SK-N-MC (cell line): ENCODE results near the gene CABP2.
"Not testable (repeated sequence)": the region's sequence is repeated elsewhere in the genome, so short reads cannot be mapped to it uniquely, and the experiment has no call there.

ENCODE experiments used
- DNase-seq: peaks from one replicate; pipeline ENCODE4 v3.0.0-alpha.2; 2011; ENCODE audit warnings: low read depth, low spot score
- H3K27ac ChIP-seq: fragments of 200-600 bp; sonication (generic); 2 replicates; pipeline ENCODE4 v1.5.1; 2016; ENCODE audit warnings: mixed run types
- H3K36me3 ChIP-seq: fragments of 200-600 bp; sonication (generic); 2 replicates; pipeline ENCODE4 v1.6.1; 2017; ENCODE audit warnings: antibody characterized with exemption, low read length, mixed read lengths; ENCODE audit not compliant: insufficient read depth
- H3K4me3 ChIP-seq: fragments of 200-600 bp; sonication (generic); 2 replicates; pipeline ENCODE4 v1.5.1; 2016
- H3K9ac ChIP-seq: fragments of 200-600 bp; sonication (generic); 2 replicates; pipeline ENCODE4 v1.8.0; 2017; ENCODE audit warnings: mixed run types, mixed read lengths; ENCODE audit not compliant: insufficient read length
- H3K9me3 ChIP-seq: fragments of 200-600 bp; sonication (generic); 2 replicates; pipeline ENCODE4 v1.6.1; 2017; ENCODE audit warnings: low read depth, mild to moderate bottlenecking, antibody characterized with exemption, low read length, moderate library complexity, mixed read lengths
- EZH2 ChIP-seq: fragments of 200-600 bp; sonication (generic); IDR thresholded peaks from one replicate; pipeline ENCODE4 v1.6.1; 2017; ENCODE audit warnings: antibody characterized with exemption
- FOXP2 ChIP-seq: optimal IDR thresholded peaks from 2 replicates; pipeline ENCODE3; 2011; ENCODE audit warnings: mild to moderate bottlenecking, moderate library complexity; ENCODE audit not compliant: insufficient read depth; ENCODE audit errors: extremely low read length, control extremely low read depth
- POLR2AphosphoS5 ChIP-seq: IDR thresholded peaks from 2 replicates; pipeline ENCODE4 v1.6.1; 2012; ENCODE audit warnings: mild to moderate bottlenecking, low read depth, low read length, borderline replicate concordance

Gene CABP2

GRCh38 chr11:67558084-67558772 is 35.0 kb upstream of the CABP2 start:
- DNase-seq = no peak
- no peak overlapping the region for H3K9ac ChIP-seq

GRCh38 chr11:67556244-67556643 is 33.0 kb upstream of the CABP2 start:
- no peak for TF ChIP-seq FOXP2
- TF ChIP-seq POLR2AphosphoS5 = no peak
- no peak for TF ChIP-seq EZH2
- no peak overlapping the region for H3K9ac ChIP-seq
- H3K9me3 ChIP-seq = no peaks in the 10 kb centered on the region
- H3K36me3 ChIP-seq = no peaks in the 10 kb centered on the region
- H3K27ac ChIP-seq = no peak overlapping the region
- no peak for DNase-seq
- H3K4me3 ChIP-seq = no peak overlapping the region

More at GRCh38 chr11:67558084-67558772, 35.0 kb upstream of the CABP2 start:
- H3K36me3 ChIP-seq = no peaks in the 10 kb centered on the region
- H3K9me3 ChIP-seq = no peaks in the 10 kb centered on the region
- H3K4me3 ChIP-seq = no peak overlapping the region
- TF ChIP-seq POLR2AphosphoS5 (no peak), FOXP2 (no peak), EZH2 (no peak)
- H3K27ac ChIP-seq = no peak overlapping the region

GRCh38 chr11:67551697-67552096 is 28.5 kb upstream of the CABP2 start:
- not testable (repeated sequence) for H3K36me3 ChIP-seq, H3K9ac ChIP-seq

GRCh38 chr11:67551127-67551526 is 27.9 kb upstream of the CABP2 start:
- Histone ChIP-seq H3K9ac (no peak overlapping the region), H3K4me3 (no peak overlapping the region), H3K36me3 (no peaks in the 10 kb centered on the region), H3K9me3 (no peaks in the 10 kb centered on the region), H3K27ac (no peak overlapping the region)
- no peak for TF ChIP-seq EZH2
- no peak for TF ChIP-seq POLR2AphosphoS5
- no peak for TF ChIP-seq FOXP2
- no peak for DNase-seq

More at GRCh38 chr11:67551697-67552096, 28.5 kb upstream of the CABP2 start:
- H3K4me3 ChIP-seq, H3K9me3 ChIP-seq, H3K27ac ChIP-seq, DNase-seq: not testable (repeated sequence)

GRCh38 chr11:67548555-67549110 is 25.4 kb upstream of the CABP2 start:
- Histone ChIP-seq H3K9ac (no peak overlapping the region), H3K27ac (no peak overlapping the region), H3K9me3 (no peaks in the 10 kb centered on the region), H3K4me3 (no peak overlapping the region), H3K36me3 (no peaks in the 10 kb centered on the region)
- DNase-seq = no peak
- no peak for TF ChIP-seq POLR2AphosphoS5
- TF ChIP-seq EZH2 = no peak

GRCh38 chr11:67548112-67548511 is 24.9 kb upstream of the CABP2 start:
- not testable (repeated sequence) for H3K36me3 ChIP-seq

GRCh38 chr11:67545280-67545679 is 22.0 kb upstream of the CABP2 start:
- Histone ChIP-seq H3K36me3 (no peaks in the 10 kb centered on the region), H3K9me3 (no peaks in the 10 kb centered on the region), H3K27ac (no peak overlapping the region), H3K9ac (no peak overlapping the region), H3K4me3 (no peak overlapping the region)
- DNase-seq = no peak
- TF ChIP-seq POLR2AphosphoS5 (no peak), EZH2 (no peak), FOXP2 (no peak)

More at GRCh38 chr11:67548112-67548511, 24.9 kb upstream of the CABP2 start:
- H3K9ac ChIP-seq, H3K27ac ChIP-seq, DNase-seq, H3K4me3 ChIP-seq, H3K9me3 ChIP-seq: not testable (repeated sequence)

GRCh38 chr11:67544616-67545242 is 21.5 kb upstream of the CABP2 start:
- DNase-seq = no peak
- Histone ChIP-seq H3K4me3 (no peak overlapping the region), H3K9ac (no peak overlapping the region), H3K27ac (no peak overlapping the region), H3K9me3 (no peaks in the 10 kb centered on the region), H3K36me3 (no peaks in the 10 kb centered on the region)
- TF ChIP-seq EZH2 (no peak), FOXP2 (no peak), POLR2AphosphoS5 (no peak)

GRCh38 chr11:67543585-67543984 is 20.3 kb upstream of the CABP2 start:
- Histone ChIP-seq H3K9me3 (no peaks in the 10 kb centered on the region), H3K27ac (no peak overlapping the region), H3K36me3 (no peaks in the 10 kb centered on the region), H3K4me3 (no peak overlapping the region), H3K9ac (no peak overlapping the region)
- no peak for TF ChIP-seq POLR2AphosphoS5
- TF ChIP-seq FOXP2 = no peak
- no peak for TF ChIP-seq EZH2
- no peak for DNase-seq
